SKM-1 treated with dmso at 0.1 percent for 144 hours (cell line): ENCODE results near the gene GLB1L2.

Experiments used
- DNase-seq: peaks from one replicate; lab custom pipeline; 2025; ENCODE audit not compliant: unreplicated experiment; lab: John Stamatoyannopoulos, UW

GLB1L2 gene

DNA sequence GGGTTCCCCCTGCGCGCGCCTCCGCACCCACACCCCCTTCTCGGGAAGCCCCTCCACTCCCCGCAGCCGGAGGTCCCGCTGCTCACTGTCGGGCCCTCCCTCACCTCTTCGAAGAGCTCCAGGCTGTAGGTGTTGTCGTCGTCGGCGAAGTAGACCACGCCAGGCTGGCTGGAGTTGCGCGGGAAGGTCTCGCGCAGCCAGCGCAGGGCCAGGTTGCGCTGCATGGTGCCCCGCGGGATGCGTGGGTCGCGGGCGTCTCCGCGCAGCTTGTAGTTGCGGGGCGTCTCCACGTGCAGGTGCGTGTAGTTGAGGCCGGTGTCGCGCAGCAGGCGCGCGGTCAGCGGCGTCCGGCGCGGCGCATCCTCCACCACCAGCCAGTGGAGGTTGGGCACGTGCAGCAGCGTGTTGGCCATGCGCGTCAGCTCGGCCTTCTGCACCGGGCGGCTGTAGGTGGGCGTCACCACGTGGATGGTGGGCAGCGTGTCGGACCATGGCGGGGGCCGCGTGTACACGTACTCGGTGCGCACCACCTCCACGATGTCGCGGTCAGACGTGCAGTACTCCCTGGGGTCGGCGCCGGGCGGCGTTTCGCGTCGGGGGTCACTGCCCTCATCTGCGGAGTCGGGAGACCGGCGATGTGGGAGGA lies 51.9 kb downstream of the GLB1L2 start:
- no peak for DNase-seq

GRCh38 chr11:134384406-134384805 lies 52.6 kb downstream of the GLB1L2 start:
- no peak for DNase-seq

DNA sequence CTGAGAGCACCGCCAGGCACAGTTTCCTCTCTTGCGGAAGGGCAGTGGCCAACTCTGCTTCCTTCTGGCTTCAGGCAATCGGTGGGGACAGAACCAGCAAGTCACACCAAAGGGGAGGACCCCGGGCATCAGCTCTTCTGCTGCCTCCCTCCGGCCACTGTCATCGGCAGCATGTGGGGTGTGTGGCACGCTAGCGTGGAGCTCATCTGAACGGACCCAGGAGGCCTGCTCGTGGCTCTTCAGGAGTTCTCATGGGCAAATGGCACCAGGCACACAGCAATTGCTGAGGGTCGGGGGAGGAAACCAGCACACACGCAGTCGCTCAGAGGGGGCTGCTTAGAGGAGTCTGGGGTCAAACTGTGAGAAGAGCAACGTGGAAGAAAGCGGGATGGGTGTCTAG lies 53.4 kb downstream of the GLB1L2 start:
- DNase-seq, result no peak

GRCh38 chr11:134385774-134386565 lies 54.2 kb downstream of the GLB1L2 start:
- DNase-seq, result no peak

GRCh38 chr11:134386945-134387344 lies 55.2 kb downstream of the GLB1L2 start:
- no peak for DNase-seq

GRCh38 chr11:134387501-134387900 lies 55.7 kb downstream of the GLB1L2 start:
- no peak for DNase-seq

DNA sequence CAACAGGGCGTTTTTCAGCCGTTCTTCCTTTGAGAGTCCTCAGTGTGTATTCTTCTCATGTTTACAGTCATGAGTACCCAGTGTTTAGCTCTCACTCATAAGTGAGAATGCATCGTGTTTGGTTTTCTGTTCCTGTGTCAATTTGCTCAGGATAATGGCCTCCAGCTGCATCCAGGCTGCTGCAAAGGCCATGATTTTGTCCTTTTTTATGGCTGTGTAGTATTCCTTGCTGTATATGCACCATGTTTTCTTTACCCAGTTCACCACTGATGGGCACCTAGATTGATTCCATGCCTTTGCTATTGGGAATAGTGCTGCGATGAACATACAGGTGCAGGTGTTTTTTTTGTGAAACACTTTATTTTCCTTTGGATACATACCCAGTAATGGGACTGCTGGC lies 56.8 kb downstream of the GLB1L2 start:
- no peak for DNase-seq

DNA sequence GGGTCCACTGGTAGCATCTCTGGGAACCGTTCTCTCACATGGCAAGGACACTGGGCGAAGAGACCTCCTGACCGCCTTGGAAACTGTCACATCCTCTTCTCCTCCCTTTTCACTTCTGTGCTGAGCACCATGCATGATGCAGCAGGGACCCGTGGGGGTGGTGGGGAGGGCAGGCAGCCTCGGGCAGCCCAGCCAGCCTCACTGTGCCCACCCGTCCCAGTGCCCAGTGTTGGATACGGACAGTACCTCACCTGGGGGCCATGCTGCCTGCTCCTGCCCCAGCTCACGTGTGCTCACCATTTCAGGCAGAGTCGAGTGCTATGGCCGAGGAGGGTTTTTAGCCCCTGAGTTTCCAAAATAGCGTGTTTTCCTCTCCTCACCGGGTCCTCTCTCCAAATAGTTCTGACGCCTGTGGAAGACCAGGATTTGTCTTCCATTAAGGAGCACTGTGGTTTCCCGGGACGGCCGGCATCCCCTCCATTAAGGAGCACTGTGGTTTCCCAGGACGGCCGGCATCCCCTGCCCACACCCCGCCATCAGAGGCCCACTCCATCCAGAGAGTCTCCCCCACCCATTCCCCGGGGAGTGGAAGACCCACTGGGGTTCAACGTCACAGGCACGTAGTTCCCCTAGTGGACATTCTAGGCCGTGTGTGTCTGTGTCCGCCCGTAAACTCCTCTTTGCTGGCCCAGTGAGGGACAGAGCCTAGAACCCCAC lies 57.8 kb downstream of the GLB1L2 start:
- no peak for DNase-seq

DNA sequence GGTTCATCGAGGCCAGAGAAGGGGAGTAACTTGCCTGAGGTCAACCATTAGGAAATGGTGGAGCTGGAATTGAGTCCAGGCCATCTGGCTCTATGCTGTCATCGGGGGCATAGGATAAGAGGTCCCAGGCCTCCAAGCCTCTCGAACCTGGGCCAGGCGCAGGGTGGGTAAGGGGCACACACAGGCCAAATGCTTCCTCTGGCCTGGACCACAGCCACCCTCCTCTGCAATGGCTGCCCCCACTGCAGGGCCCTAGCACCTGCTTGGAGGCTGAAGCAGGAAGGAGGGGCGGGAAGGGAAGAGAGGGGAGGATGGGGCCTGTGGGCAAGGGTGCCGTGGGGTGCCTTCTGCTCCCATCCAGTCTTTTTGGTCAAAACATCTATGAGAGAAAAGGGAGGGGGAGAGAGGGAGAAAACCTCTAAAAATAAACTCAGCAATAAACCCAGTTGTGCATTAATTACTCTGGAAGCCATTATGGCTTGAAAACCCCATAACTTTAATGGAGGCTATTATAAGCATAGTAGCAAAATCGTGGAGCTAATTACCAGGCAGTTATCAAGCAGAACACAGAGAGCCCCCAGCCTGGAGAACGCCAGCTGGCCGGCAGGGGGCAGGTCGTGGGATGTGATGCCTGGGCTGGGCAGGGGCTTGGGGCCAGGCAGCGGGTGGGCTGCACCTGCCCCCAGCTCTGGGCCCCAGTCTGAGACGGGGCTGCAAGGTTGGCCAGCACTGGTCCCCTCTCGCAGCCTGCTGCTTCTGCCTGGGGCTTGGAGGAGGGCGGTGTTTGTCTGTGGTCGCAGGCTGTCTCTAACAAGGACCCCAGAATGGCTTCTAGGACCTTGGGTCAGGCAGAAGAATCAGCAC lies 59.1 kb downstream of the GLB1L2 start:
- no peak for DNase-seq

GRCh38 chr11:134391656-134392055 lies 59.9 kb downstream of the GLB1L2 start:
- DNase-seq, result no peak

DNA sequence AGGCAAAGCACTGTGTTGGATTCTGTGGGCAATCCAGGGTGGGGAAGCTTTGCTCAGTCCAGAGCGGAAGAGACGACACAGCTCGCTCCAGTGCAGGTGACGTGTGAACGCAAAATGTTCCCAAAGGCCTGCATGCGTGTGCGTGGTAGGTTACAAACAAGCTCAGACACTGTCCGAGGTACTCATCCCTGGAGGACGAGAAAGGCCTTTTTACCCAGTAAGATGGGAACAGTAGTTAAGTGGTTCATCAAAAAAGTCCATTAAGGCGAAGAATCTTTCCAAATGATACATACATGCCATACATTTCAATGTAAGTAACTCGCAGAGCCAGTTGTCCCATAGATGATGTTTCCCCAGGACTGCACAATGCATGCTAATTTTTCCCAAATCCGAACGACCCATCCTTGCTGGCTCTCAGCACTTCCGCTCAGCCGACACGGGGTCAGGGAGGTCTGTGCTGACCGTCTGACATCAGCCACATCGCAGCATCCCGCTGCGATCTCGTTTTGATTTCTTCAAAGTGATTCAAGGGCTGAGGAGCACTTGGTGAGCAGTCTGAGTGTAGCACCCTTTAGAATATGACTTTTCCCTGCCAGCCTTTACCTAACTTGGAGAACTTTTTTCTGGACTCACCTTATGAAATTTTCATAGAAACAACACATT lies 61.3 kb downstream of the GLB1L2 start:
- no peak for DNase-seq

- no peak for DNase-seq
Measured at GRCh38 chr11:134393638-134394037, 61.9 kb downstream of the GLB1L2 start.

GRCh38 chr11:134394311-134394710 lies 62.5 kb downstream of the GLB1L2 start:
- no peak for DNase-seq

GRCh38 chr11:134395002-134395401 lies 63.2 kb downstream of the GLB1L2 start:
- DNase-seq, result no peak

DNA sequence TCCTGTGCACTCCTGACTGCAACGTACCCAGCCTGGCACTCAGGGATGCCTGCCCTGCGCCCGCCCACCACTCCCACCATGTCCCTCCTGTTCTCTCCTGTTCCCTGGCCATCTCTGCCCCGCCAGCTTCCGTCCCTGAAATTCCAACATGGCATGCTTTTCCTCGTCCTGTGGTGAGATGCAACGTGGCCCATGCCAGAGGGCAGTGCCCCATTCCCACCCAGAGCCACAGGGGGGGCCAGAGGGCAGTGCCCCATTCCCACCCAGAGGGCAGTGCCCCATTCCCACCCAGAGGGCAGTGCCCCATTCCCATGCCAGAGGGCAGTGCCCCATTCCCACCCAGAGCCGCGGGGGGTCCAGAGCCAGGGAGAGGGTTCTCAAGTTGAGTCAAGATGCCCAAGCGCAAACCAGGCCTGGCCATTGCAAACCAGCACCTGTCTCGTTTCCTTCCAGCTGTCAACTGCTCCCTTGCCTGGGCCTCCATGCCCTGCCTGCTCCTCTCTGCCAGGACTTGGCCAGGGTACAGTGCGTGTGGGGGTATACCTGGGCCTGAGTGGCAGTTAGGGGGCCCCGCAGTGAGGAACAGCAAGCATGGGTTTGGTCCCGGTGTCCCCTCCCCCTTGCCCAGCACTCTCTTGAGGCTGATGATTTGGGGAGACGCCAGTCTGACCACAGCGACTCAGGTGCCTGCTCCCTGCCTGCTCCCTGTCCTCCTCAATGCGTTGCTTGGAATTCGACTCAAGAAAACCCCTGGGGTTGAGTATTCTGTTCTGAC lies 65.7 kb downstream of the GLB1L2 start:
- no peak for DNase-seq

- DNase-seq, result no peak
Measured at GRCh38 chr11:134398079-134398444, 66.3 kb downstream of the GLB1L2 start.

- no peak for DNase-seq
Measured at GRCh38 chr11:134398644-134399292, 67.0 kb downstream of the GLB1L2 start.

- DNase-seq, result no peak
Measured at GRCh38 chr11:134399293-134399654, 67.5 kb downstream of the GLB1L2 start.

- no peak for DNase-seq
Measured at GRCh38 chr11:134399996-134400395, 68.2 kb downstream of the GLB1L2 start.
